K562 (cell line): ENCODE measurements around the gene NUCKS1. TPM values are rescaled to one million over a fixed set of nuclear protein-coding genes. Genes with fewer than 3 reads are reported as not detected.
A peak's percentile ranks its signal among the peaks of the same experiment; 100 is the strongest.

Source experiments
- CBFA2T2 ChIP-seq: fragments of 450-650 bp; conservative IDR thresholded peaks from 2 replicates; pipeline ENCODE4 v1.6.1; 2017; ENCODE audit warnings: mild to moderate bottlenecking
- HSF4 ChIP-seq: fragments of 250-450 bp; sonication (Bioruptor Pico); IDR thresholded peaks from 2 replicates; pipeline ENCODE4 v2.1.2; 2022; ENCODE audit warnings: mild to moderate bottlenecking, moderate library complexity, borderline replicate concordance
- MEF2A ChIP-seq: IDR thresholded peaks from 2 replicates; pipeline ENCODE4 v1.6.1; 2011; ENCODE audit warnings: low read depth, mild to moderate bottlenecking, low read length, moderate library complexity; ENCODE audit not compliant: control insufficient read depth
- MGA ChIP-seq: fragments of 450-650 bp; IDR thresholded peaks from 2 replicates; pipeline ENCODE4 v1.6.1; 2016; ENCODE audit warnings: mild to moderate bottlenecking, moderate library complexity
- MXD1 ChIP-seq: fragments of 250-450 bp; sonication (Bioruptor Pico); IDR thresholded peaks from 2 replicates; pipeline ENCODE4 v1.8.0; 2021; ENCODE audit warnings: borderline replicate concordance, mild to moderate bottlenecking, moderate library complexity; ENCODE audit not compliant: poor library complexity, severe bottlenecking
- RCOR1 ChIP-seq, 2 experiments: IDR thresholded peaks; 2 replicates each; pipeline ENCODE4 v1.6.1; 2012; ENCODE audit warnings: low read depth in 2 of 2, low read length in 2 of 2, borderline replicate concordance in 1 of 2, improper control_type of control experiment in 1 of 2
- SMAD4 ChIP-seq: fragments of 250-450 bp; sonication (Bioruptor Pico); conservative IDR thresholded peaks from 2 replicates; pipeline ENCODE4 v1.8.0; 2021; ENCODE audit warnings: inconsistent platforms, mild to moderate bottlenecking, moderate library complexity
- TFAM ChIP-seq: fragments of 250-450 bp; sonication (Bioruptor Pico); conservative IDR thresholded peaks from 2 replicates; pipeline ENCODE4 v1.5.0; 2021; ENCODE audit warnings: mild to moderate bottlenecking, moderate library complexity
- TRIM28 ChIP-seq: fragments of 450-650 bp; IDR thresholded peaks from 2 replicates; pipeline ENCODE4 v1.6.1; 2017
- ZNF395 ChIP-seq: fragments of 200-800 bp; sonication (Bioruptor generic); IDR thresholded peaks from 2 replicates; pipeline ENCODE4 v1.6.1; 2017; ENCODE audit warnings: missing genetic modification characterization, missing compliant biosample characterization
- polyA plus RNA-seq, 8 experiments: library from polyadenylated mRNA; depleted of rRNA in 4 of 8; stranded (reverse) in 5 of 8; unstranded in 3 of 8; fragments of >200 nt; fragmentation: Nextera tagmentation in 2 of 8; fragmentation: Illumina TruSeq in 1 of 8; extraction: Ambion mirVana in 2 of 8; extraction: Trizol in 1 of 8; gene quantifications; 2 replicates each; pipeline versions ENCODE4 v1.2.1 to v1.2.3, GENCODE V29; 2011 to 2014; ENCODE audit warnings: inconsistent platforms in 1 of 8, missing spikeins in 1 of 8
- total RNA-seq, 7 experiments: library from RNA; depleted of rRNA in 6 of 7; stranded (reverse); fragments of >200 nt in 6 of 7; fragmentation: Illumina TruSeq in 2 of 7; extraction: Trizol in 2 of 7; gene quantifications; 2 replicates each; pipeline versions ENCODE4 v1.2.1 to v1.2.3, GENCODE V29; 2011 to 2021; ENCODE audit warnings: low replicate concordance in 1 of 7
- TF ChIP-seq, protein P1 (sequence below): IDR thresholded peaks from 2 replicates; pipeline ENCODE4 v1.6.1; 2016; ENCODE audit warnings: missing genetic modification characterization, missing compliant biosample characterization

The NUCKS1 gene
- total and polyA plus RNA-seq, 9 of the 15 experiments (the other 6 are each of a cell fraction or from before 2014, with no cell fraction given): 66.7 to 244 (median 149) TPM

GRCh38 chr1:205678286-205679111 lies 71.5 kb downstream of the NUCKS1 start (continued):
- TF ChIP-seq MGA: no peak
- TF ChIP-seq MXD1 (CRISPR knock-in tag): no peak
- TF ChIP-seq, protein P1, sequence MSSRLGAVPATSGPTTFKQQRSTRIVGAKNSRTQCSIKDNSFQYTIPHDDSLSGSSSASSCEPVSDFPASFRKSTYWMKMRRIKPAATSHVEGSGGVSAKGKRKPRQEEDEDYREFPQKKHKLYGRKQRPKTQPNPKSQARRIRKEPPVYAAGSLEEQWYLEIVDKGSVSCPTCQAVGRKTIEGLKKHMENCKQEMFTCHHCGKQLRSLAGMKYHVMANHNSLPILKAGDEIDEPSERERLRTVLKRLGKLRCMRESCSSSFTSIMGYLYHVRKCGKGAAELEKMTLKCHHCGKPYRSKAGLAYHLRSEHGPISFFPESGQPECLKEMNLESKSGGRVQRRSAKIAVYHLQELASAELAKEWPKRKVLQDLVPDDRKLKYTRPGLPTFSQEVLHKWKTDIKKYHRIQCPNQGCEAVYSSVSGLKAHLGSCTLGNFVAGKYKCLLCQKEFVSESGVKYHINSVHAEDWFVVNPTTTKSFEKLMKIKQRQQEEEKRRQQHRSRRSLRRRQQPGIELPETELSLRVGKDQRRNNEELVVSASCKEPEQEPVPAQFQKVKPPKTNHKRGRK (tag): no peak
- no peak for TF ChIP-seq TFAM (CRISPR knock-in tag)
- TF ChIP-seq SMAD4 (CRISPR knock-in tag): peak; percentile 98
- peak; percentile 100 for TF ChIP-seq CBFA2T2
- TF ChIP-seq TRIM28: peak; percentile 68
- peak; percentile 50; the same call in 1 of the 2 replicates for TF ChIP-seq MEF2A
- TF ChIP-seq HSF4: no peak; the same call in 1 of the 2 replicates
- peak; percentile 80 to 95; a peak in 3 of 4 replicates for TF ChIP-seq RCOR1 (IDR thresholded peaks at IDR 0.05; ENCODE audit: borderline replicate concordance in 1 of 2, low read depth in 2 of 2, low read length in 2 of 2)
- TF ChIP-seq ZNF395 (CRISPR knock-in tag): peak; percentile 98
